Testis (tissue), 2 donors: ENCODE data around the gene EMC10.

Source experiments
- POLR2A ChIP-seq: fragments of 450-650 bp; IDR thresholded peaks from one replicate; pipeline ENCODE4 v1.6.1; 2017; ENCODE audit warnings: antibody characterized with exemption, mild to moderate bottlenecking, moderate library complexity
- TF ChIP-seq, protein P1 (sequence below), 3 experiments: fragments of 450-650 bp in 2 of 3; fragments of 200-600 bp in 1 of 3; sonication (generic) in 1 of 3; IDR thresholded peaks; one replicate each; pipeline ENCODE4 v1.5.1; 2016 to 2019; ENCODE audit warnings: antibody characterized with exemption in 3 of 3, mild to moderate bottlenecking in 2 of 3, moderate library complexity in 1 of 3

DNA sequence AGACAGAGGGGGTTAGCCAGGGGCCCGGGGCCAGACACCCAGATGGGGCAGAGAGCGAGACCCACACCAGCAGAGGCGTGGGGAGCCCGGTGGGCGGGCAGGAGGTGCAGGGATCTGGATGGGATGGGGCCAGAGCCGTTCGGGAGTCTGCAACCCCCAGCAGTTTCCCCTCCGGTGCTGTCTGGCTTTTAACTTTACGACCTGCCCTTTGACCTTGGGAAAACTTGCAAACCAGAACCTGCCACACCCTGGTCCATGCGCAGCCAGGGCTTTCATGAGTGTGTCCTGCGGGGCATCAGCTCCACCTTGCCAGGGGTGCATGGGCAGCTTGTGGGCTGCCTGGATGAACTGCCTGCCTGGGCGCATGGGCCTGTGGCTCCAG lies 24.9 kb downstream of the EMC10 start:
- no peak for TF ChIP-seq POLR2A
- TF ChIP-seq, protein P1, sequence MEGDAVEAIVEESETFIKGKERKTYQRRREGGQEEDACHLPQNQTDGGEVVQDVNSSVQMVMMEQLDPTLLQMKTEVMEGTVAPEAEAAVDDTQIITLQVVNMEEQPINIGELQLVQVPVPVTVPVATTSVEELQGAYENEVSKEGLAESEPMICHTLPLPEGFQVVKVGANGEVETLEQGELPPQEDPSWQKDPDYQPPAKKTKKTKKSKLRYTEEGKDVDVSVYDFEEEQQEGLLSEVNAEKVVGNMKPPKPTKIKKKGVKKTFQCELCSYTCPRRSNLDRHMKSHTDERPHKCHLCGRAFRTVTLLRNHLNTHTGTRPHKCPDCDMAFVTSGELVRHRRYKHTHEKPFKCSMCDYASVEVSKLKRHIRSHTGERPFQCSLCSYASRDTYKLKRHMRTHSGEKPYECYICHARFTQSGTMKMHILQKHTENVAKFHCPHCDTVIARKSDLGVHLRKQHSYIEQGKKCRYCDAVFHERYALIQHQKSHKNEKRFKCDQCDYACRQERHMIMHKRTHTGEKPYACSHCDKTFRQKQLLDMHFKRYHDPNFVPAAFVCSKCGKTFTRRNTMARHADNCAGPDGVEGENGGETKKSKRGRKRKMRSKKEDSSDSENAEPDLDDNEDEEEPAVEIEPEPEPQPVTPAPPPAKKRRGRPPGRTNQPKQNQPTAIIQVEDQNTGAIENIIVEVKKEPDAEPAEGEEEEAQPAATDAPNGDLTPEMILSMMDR (IDR thresholded peaks at IDR 0.05) = no peak
